ENCODE results near the gene GREB1.

GREB1 gene

GRCh38 chr2:11677136-11678055, 143.6 kb downstream of the GREB1 start:
- H3K9me3 ChIP-seq (ENCODE audit: control insufficient read depth, insufficient read depth, low read depth, low read length), result no peaks in the 10 kb centered on the region
- no peaks in the 10 kb centered on the region for H3K4me1 ChIP-seq (ENCODE audit: control insufficient read depth, insufficient read depth, low read length)
- TF ChIP-seq ZBTB6 (tag by site-specific recombination; IDR thresholded peaks at IDR 0.05) (no peak), SETDB1 (IDR thresholded peaks at IDR 0.05; ENCODE audit: insufficient read length, low read length) (no peak), ZBTB1 (tag by site-specific recombination; IDR thresholded peaks at IDR 0.05) (no peak), TCF7L2 (IDR thresholded peaks at IDR 0.05; ENCODE audit: borderline replicate concordance, low read depth, low read length) (no peak), ZNF23 (tag by site-specific recombination; IDR thresholded peaks at IDR 0.05; ENCODE audit: borderline replicate concordance) (no peak), ZNF266 (tag by site-specific recombination; IDR thresholded peaks at IDR 0.05; ENCODE audit: low read depth) (no peak), ZNF155 (tag by site-specific recombination; IDR thresholded peaks at IDR 0.05) (no peak), ZNF510 (tag by site-specific recombination; IDR thresholded peaks at IDR 0.05; ENCODE audit: insufficient replicate concordance) (no peak), ZNF514 (tag by site-specific recombination; IDR thresholded peaks at IDR 0.05) (no peak), ZNF202 (tag by site-specific recombination; IDR thresholded peaks at IDR 0.05; ENCODE audit: borderline replicate concordance) (no peak), ZNF292 (tag by site-specific recombination; IDR thresholded peaks at IDR 0.05; ENCODE audit: borderline replicate concordance, low read depth) (no peak), ZNF335 (tag by site-specific recombination; conservative IDR thresholded peaks at IDR 0.05) (no peak), HOXA7 (CRISPR knock-in tag; IDR thresholded peaks at IDR 0.05; ENCODE audit: borderline replicate concordance) (no peak), ZSCAN16 (tag by site-specific recombination; IDR thresholded peaks at IDR 0.05) (no peak), OVOL3 (tag by site-specific recombination; IDR thresholded peaks at IDR 0.05) (no peak), ZBTB44 (tag by site-specific recombination; IDR thresholded peaks at IDR 0.05) (no peak), ZNF529 (tag by site-specific recombination; IDR thresholded peaks at IDR 0.05; ENCODE audit: insufficient replicate concordance) (no peak), HOXC10 (CRISPR knock-in tag; IDR thresholded peaks at IDR 0.05) (no peak)
- H3K27ac ChIP-seq (ENCODE audit: extremely low read depth, low read depth, low read length), result no peak overlapping the region
- POLR2A ChIA-PET, result no interaction called here
- no peaks in the 10 kb centered on the region for H3K36me3 ChIP-seq (ENCODE audit: control insufficient read depth in 2 of 2, insufficient read depth in 1 of 2, low read length in 2 of 2)
- CTCF ChIA-PET, result interaction anchor here (0.6 to 3.1 kb wide), 6 partner anchors 11 to 198 kb away, joined by 3 to 11 read pairs (median 4); no protein-coding TSS in a partner anchor
- H3K4me3 ChIP-seq (ENCODE audit: low read depth, low read length), result no peak overlapping the region

GRCh38 chr2:11678306-11678960, 144.6 kb downstream of the GREB1 start:
- Histone ChIP-seq H3K27ac (ENCODE audit: extremely low read depth, low read depth, low read length) (no peak overlapping the region), H3K4me3 (ENCODE audit: low read depth, low read length) (no peak overlapping the region), H3K36me3 (ENCODE audit: control insufficient read depth in 2 of 2, insufficient read depth in 1 of 2, low read length in 2 of 2) (no peaks in the 10 kb centered on the region), H3K4me1 (ENCODE audit: control insufficient read depth, insufficient read depth, low read length) (no peaks in the 10 kb centered on the region), H3K9me3 (ENCODE audit: control insufficient read depth, insufficient read depth, low read depth, low read length) (no peaks in the 10 kb centered on the region)
- no peak for TF ChIP-seq ZNF610 (tag by site-specific recombination; IDR thresholded peaks at IDR 0.05; ENCODE audit: borderline replicate concordance)
- TF ChIP-seq ZIC2 (tag by site-specific recombination; IDR thresholded peaks at IDR 0.05), result peak; percentile 92
- peak; percentile 64 for TF ChIP-seq SCRT2 (tag by site-specific recombination; IDR thresholded peaks at IDR 0.05)
- POLR2A ChIA-PET, result no interaction called here
- CTCF ChIA-PET, result interaction anchor here (0.5 to 3.1 kb wide), 8 partner anchors 10 to 398 kb away, joined by 3 to 11 read pairs (median 4); no protein-coding TSS in a partner anchor
